Measurements from ENCODE around the gene PARPBP.
"Not testable (repeated sequence)": the region's sequence is repeated elsewhere in the genome, so short reads cannot be mapped to it uniquely, and the experiment has no call there.

PARPBP gene

DNA sequence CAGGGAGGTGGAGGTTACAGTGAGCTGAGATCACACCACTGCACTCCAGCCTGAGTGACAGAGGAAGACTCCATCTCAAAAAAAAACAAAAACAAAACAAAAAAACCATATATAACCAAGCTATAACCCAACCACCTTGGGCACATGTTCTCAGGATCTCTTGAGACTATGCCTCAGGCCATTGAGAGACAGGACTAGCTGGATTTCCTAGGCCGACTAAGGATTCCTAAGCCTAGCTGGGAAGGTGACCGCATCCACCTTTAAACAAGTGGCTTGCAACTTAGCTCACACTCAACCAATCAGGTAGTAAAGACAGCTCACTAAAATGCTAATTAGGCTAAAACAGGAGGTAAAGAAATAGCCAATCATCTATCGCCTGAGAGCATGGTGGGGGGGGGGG is 35.2 kb downstream of the PARPBP start:
- not testable (repeated sequence) for DNase-seq (ENCODE audit: low read depth in 2 of 2)

DNA sequence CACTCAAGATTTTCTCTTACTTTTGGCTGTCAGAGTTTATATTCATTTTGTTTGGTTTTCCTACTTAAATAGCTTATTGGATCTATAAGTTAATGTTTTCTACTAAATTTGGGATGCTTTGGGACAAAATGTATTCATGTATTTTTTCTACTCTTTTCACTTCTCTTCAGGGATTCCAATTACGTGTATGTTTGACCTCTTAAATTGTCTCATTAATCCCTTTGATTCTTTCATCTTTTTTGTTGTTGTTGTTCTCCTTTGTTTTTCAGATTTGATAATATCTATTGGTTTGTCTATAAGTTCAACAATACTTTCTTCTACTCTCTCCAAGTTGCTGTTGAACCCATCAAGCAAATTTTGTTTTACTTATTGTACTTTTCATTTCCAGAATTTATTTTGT is 43.4 kb downstream of the PARPBP start:
- DNase-seq (ENCODE audit: low read depth in 2 of 2), result no peak

DNA sequence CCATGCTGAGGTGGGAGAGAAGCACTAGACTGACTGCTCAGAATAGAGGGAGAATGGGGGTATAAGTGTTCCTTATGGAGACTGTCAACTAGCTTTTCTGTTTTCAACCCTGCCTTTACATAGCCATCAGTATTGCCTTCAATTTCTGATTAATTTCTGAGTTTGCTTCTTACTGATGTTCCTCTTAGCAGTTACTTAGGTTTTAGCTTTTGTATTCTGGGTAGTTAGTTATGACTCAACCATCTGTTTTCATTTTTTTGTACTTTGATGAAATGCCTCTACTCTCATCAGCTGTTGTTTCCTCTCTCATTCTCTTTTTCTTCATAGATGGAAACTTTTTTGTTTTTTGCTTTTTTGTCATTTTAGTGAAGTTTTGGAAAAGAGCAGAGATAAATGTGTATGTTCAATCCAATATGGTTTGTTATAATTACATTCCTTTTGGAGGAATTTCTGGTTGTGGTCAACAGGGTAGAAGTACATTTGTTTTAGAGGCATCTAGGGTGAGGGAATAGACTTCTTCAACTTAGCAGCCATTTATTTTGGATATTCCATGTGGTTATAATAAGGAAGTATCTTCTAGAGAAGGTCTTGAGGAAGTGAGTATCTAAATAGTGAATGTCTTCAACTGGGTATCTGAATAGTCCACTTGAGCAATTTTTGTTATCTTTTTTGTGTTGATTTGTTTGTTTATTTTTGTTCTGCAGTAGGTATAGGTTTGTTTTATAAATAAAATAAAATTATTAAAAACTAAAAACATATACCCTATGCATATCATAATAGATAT is 48.0 kb downstream of the PARPBP start:
- no peak for DNase-seq (ENCODE audit: low read depth in 2 of 2)

DNA sequence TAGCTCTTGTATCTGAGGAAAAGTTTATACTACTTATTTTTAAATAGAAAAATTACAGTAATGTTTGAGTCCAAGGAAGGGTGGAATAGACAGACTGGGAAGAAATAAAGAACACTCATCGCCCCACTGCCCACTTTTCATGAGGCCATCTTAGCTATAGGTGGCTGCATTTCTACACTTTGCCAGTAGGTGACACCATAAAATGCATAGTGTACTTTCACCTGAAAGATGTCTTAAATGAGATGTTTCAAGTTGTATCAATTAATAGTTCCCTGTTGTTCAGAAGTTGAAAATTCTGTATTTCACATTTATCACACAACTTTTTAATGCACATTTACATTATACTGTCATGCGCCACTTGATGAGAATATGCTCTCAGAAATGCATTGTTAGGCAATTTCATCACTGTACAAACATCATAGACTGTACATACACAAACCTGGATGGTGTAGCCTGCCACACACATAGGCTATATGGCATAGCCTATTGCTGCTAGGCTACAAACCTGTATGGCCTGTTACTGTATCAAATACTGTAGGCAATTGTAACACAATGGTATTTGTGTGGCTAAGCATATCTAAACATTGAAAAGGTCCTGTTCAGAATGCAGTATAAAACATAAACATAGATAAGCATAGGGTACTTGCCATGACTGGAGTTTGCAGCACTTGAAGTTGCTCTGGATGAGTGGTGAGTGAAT is 50.1 kb downstream of the PARPBP start:
- DNase-seq (ENCODE audit: low read depth in 2 of 2), result no peak

DNA sequence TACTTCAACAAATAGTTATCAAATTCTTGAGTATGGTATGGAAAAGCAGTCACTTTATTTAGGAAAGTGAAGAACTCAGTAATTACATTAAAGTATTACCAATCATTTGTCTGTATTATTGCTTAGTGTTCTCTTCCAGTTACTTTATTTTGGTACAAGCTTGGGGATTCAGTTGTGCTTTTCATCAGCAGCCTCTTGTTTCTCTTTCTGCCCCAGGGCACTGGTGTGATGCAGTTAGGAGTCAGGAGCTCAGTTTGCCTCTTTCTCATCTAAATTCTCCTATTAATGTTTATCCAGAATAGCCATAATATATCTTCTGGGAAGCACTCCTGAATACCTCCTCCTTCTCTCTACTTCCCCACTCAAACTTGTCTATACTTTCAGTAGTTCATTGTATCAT is 52.0 kb downstream of the PARPBP start:
- DNase-seq (ENCODE audit: low read depth in 2 of 2), result no peak

DNA sequence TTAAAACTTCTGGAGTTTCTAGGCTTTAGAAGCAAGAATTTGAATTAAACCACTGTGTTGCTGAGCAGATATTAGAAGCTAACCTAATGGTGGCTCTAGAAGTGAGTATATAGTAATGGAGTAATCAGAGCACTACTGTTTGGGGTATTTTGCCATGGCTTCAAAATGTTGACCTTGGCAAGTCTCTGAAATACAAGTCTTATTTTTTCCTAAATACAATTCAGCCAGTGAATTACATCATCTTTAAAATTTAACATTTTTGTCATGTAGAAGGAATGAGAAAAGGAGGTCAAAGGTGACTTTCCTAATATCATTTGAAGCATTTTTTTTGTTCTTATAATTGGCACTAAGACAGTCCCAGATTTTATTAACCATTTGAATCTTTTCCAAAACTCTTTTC is 52.5 kb downstream of the PARPBP start:
- no peak for DNase-seq (ENCODE audit: low read depth in 2 of 2)

DNA sequence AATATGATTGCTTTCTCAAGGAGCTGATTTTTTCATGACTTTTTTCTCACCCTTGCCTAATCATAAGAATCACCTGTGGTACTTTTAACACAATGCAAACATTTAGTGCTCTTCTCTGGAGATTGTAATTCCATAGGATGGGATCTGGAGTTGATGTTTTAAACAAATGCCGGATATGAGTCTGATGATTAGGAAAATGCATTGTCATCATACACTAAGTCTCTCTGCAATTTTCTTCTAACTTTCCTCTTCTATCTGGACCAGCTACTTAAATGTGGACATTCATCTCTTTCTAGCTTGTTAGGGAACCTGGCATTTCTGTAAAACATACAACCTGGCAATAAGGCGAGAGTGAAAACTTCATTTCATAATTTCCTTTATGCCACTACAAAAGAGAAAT is 54.1 kb downstream of the PARPBP start:
- no peak for DNase-seq (ENCODE audit: low read depth in 2 of 2)

DNA sequence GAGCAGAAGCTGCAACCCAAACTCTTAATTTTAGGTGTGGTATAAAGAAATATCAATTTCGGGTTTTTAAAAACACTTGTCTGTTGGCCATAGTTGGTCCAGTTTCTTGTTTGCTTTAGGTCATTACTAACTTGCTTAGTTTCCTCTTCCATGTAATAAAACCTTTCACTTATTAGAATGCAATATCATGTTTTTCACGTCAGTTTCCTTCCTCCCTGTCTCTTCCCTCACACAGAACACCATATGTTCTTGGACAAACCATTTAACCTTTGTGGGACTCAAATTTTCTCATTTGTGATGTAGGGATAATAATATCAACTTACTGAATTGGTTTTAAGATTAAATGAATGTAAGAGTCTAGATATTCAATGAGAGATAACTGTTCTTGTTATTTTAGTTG is 54.8 kb downstream of the PARPBP start:
- DNase-seq (ENCODE audit: low read depth in 2 of 2), result no peak

DNA sequence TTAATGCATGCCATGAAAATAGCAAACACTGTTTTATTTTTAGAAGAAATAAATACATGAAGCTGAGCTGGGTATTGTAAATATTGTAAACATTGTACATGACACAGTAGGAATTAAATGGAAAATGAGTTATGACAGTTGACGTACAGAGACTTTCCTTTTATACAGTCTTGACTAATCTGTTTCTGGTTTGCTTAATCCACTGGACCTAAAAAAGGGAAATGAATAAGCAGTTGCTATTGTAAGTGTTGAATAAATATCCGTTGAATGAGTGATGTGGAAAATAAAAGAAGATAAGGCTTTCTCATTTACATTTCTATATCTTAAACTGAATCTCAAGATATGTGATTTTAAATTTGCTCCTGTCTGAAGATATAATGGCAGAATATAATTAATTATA is 62.7 kb downstream of the PARPBP start:
- DNase-seq (ENCODE audit: low read depth in 2 of 2), result no peak

DNA sequence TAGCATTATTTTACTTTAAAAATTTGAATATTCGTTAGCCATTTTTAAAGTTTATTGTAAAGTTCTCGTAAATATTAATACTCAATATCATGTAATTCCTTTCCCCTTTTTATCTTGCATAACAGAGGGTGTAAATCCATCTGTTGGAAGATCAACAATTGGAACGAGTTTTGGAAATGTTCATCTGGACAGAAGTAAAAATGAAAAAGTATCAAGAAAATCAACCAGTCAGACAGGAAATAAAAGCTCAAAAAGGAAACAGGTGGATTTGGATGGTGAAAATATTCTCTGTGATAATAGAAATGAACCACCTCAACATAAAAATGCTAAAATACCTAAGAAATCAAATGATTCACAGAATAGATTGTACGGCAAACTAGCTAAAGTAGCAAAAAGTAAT is 75.8 kb downstream of the PARPBP start:
- no peak for DNase-seq (ENCODE audit: low read depth in 2 of 2)

DNA sequence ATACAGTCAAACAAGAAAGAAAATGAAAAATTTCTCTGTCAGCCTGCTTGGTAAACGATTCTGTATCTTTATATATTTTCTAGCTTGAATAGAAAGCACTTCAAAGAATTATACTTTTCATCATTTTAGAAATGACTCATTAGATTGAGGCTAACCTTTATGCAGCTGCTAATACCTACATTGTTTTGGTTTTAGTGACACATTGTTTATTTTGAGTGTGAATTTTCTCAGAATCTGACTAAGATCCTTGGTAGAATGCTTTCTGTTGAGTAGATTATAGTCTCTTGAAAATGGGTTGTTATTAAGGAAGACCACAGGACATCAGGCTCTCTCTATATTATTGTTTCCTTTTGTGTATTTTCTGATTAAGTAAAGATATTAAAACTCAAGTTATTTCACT is 77.8 kb downstream of the PARPBP start, which contains the start of gene PMCH:
TSS of gene PMCH (minus strand) at position 45 of the 400 bp plus-strand sequence. CDS start 63 bp downstream, outside the sequence.
- no peak for DNase-seq (ENCODE audit: low read depth in 2 of 2)

DNA sequence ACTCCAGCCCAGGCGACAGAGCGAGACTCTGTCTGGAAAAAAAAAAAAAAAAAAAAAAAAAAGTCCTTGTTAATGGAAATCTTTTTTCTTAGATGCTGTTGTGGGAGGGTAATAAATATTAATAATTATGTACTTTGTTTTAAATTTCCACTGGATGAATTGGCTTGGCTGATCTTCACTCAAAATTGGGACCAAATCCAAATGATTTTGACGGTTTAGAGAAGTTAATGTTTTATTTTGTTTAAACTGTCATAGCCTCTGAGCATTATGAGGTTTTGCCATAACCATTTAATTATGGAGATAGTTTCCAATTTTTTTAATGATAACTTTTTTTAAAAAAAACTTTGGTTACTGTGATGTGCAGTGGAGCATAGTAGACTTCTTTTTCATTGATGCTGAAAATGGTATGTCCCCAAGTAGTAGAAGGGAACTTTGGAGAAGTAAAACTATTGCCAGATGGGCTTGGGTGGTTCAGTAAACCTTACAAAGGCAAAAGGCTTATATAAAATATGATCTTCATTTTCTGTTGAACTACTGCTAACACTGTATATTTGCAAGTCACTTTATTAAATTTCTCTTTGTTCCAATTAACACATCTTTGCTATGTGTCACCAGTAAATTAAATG is 81.6 kb downstream of the PARPBP start:
- no peak for DNase-seq (ENCODE audit: low read depth in 2 of 2)

DNA sequence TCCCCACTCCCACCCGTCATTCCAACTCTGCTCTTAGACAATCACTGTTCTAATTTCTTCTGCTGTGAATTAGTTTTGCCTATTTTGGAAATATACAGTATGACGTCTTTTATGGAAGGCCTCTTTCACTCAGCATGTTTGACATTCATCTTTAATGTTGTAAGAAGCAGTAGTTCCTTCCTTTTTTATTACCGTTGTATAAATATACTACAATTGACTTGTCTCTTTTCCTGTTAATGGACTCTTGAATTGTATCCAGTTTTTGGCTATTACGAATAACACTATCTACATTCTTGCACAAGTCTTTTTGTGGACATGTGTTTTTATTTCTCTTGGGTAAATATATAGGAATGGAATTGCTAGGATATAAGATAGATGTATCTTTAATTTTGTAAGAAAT is 82.6 kb downstream of the PARPBP start:
- no peak for DNase-seq (ENCODE audit: low read depth in 2 of 2)

DNA sequence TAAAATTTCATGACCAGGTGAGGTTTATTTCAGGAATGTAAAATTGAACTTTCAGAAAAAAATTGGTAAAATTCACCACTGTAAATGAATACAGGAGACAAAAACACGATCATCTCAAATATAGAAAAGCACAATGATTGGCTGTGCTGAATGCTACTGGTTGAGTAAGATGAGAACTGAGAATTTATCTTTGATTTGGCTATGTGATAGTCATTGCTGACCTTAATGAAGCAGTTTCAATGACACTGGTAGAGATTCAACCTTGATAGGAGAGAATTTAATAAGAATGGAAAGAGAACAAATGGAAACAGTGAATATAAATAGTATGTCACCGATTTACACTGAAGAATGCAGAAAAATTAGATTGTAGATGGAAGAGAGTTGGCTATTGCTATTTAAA is 84.0 kb downstream of the PARPBP start:
- no peak for DNase-seq (ENCODE audit: low read depth in 2 of 2)

DNA sequence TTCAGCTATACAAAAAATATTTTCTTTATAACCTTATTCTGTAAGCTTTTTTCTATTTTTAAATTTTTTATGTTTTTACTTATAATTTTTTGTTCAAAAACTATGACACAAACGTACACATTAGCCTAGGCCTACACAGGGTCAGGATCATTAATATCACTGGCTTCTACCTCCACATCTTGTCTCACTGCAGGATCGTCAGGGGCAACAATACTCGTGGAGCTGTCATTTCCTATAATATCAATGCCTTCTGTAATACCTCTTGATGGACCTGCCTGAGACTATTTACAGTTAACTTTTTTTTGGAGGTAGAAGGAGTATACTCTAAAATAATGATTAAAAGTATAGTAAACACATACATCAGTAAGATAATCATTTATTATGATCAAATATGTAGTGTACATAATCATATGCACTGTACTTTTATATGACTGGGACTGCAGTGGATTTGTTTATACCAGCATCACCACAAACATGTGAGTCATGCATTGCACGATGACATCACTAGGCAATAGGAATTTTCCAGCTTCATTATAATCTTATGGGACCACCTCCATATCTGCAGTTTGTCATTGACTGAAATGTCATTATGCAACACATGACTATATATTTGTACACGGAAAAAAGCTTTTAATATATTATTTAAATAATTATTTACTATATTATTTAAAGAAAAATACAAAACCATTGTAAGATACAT is 96.2 kb downstream of the PARPBP start:
- no peak for DNase-seq (ENCODE audit: low read depth in 2 of 2)

DNA sequence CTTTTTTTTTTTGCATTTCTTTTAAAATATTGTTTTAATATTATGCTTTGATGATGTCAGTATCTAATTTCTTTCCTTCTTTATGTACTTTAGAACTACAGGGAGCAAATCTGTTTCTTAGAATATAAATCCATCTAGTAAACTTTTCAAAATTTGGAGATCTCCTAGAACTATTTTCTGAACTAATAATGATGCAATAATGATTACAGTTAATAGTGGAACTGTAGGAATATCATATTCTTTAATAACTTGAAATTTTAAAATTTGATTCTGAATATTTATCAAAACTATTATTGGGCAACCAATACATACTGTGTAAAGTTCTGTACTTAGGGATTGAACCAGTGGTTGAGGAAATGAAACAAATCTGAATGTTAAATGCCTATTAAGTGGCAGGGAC is 100.8 kb downstream of the PARPBP start:
- DNase-seq (ENCODE audit: low read depth in 2 of 2), result no peak

DNA sequence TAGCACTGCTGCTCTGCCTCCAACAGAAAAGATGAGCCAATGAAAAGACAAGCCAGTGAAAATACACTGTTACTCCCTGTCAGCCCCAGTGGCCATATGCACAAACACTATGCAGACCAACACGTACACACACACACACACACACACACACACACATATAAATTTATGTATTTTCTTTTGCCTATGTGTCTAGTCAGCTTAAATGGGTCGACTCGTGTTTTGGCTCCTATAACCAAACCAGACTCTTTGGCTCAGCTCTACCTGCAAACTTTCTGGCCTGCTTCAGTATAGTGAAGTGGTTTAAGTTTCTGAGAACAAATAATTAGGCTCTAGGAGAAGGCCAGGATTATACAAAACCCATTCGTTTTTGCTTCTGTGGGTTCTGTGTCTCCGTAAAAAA is 108.0 kb downstream of the PARPBP start:
- no peak for DNase-seq (ENCODE audit: low read depth in 2 of 2)

DNA sequence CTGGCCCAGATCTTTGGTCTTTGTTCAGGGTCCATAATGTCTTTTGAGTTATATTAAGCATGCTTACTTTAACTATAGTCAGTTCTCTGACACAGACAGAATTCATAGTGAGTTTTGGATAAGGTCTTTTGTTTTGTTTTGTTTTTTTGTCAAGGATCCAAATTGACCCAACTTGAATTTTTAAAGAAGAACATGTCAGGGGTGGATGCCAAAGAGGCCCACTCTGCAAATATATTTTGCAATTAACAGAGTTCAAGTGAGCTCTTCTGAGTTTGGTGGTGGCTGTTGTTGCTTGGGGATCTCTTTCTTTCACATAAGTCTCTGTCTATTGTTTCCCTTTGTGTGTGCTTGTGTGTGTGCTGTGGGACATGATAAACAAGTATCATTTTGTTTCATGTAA is 112.1 kb downstream of the PARPBP start:
- no peak for DNase-seq (ENCODE audit: low read depth in 2 of 2)

DNA sequence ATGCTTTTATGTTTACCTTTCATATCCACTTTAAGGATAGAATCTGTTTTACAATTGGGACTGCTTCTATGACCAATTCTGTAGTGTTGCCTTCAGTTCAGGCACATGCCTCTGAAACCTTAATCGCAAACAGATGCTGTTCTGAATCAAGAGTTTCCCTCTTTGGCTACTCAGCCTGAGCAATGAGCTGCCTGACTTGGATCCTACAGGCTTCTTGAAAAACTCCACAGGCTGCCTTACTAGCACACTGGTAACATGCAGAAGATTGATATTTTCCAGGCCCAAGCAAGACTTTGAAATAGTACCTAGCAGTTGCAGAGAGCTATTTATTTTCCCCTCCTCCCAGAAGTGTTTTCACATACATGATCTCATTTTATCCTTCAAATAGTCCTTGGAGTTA is 112.5 kb downstream of the PARPBP start:
- DNase-seq (ENCODE audit: low read depth in 2 of 2), result no peak

DNA sequence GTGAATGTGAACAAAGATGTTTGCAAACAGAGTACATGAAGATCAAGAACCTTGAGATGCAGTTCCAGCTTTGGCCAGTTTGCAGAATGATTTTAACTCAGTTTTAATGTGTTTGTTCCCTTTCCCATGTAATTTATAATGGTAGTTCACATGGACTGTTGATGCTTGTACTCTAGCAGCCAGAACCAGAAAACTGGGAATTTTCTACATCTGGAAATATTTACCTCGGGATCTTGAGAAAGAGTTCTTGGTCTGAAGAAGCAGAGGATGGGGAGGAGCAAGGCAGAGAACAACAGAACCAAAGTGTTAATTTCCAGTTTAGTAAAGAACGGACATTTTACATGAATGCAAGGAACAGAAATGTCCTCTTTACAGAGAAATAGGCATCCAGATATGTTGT is 114.6 kb downstream of the PARPBP start:
- DNase-seq (ENCODE audit: low read depth in 2 of 2), result no peak

DNA sequence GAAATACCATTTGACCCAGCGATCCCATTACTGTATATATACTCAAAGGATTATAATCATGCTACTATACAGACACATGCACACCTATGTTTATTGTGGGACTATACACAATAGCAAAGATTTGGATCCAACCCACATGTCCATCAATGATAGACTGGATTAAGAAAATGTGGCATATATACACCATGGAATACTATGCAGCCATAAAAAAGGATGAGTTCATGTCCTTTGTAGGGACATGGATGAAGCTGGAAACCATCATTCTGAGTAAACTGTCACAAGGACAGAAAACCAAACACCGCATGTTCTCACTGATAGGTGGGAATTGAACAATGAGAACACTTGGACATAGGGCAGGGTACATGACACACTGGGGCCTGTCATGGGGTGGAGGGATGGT is 120.9 kb downstream of the PARPBP start:
- DNase-seq (ENCODE audit: low read depth in 2 of 2), result not testable (repeated sequence)

Measured in activated CD8-positive, alpha-beta memory T cell treated with anti-CD3 and anti-CD28 coated beads for 4 hours (primary cell).